C4-2B (cell line): ENCODE measurements around the gene REELD1.

Experiments
- CTCF ChIP-seq: fragments of 450-650 bp; conservative IDR thresholded peaks from 2 replicates; pipeline ENCODE4 v1.5.1; 2017; ENCODE audit warnings: mild to moderate bottlenecking
- ZFX ChIP-seq: fragments of 450-650 bp; IDR thresholded peaks from 2 replicates; pipeline ENCODE4 v1.6.1; 2017

- no peak for TF ChIP-seq CTCF
- no peak for TF ChIP-seq ZFX
These were observed 17.9 kb downstream of the REELD1 start for GRCh38 chr4:146232131-146232722.
